BLaER1 (cell line): ENCODE measurements around the gene ADAM12.

ENCODE experiments used
- H3K27ac ChIP-seq: shearing (Covaris generic); formaldehyde crosslinking; 2 replicates; pipeline ENCODE4 v1.8.1; 2022
- H3K27me3 ChIP-seq: shearing (Covaris generic); formaldehyde crosslinking; 2 replicates; pipeline ENCODE4 v1.8.1; 2022
- H3K36me3 ChIP-seq: shearing (Covaris generic); formaldehyde crosslinking; 2 replicates; pipeline ENCODE4 v1.8.1; 2022
- H3K4me1 ChIP-seq: shearing (Covaris generic); formaldehyde crosslinking; 2 replicates; pipeline ENCODE4 v1.8.1; 2022
- H3K4me2 ChIP-seq: shearing (Covaris generic); formaldehyde crosslinking; 2 replicates; pipeline ENCODE4 v1.8.1; 2022
- H3K4me3 ChIP-seq: shearing (Covaris generic); formaldehyde crosslinking; 2 replicates; pipeline ENCODE4 v1.8.1; 2022
- H3K9ac ChIP-seq: shearing (Covaris generic); formaldehyde crosslinking; 2 replicates; pipeline ENCODE4 v1.8.1; 2022
- H3K9me3 ChIP-seq: shearing (Covaris generic); formaldehyde crosslinking; 2 replicates; pipeline ENCODE4 v1.8.1; 2022
- H4K20me1 ChIP-seq: shearing (Covaris generic); formaldehyde crosslinking; 2 replicates; pipeline ENCODE4 v1.8.1; 2022
- Cebpa-rat ChIP-seq: shearing (Covaris generic); IDR thresholded peaks from 2 replicates; pipeline ENCODE4 v1.8.1; 2022

ADAM12 gene

GRCh38 chr10:126207851-126208250 lies 180.4 kb downstream of the ADAM12 start:
- H3K9me3 ChIP-seq = no peaks in the 10 kb centered on the region
- no peaks in the 10 kb centered on the region for H3K4me1 ChIP-seq
- no peak for TF ChIP-seq Cebpa-rat
- H3K27ac ChIP-seq = no peak overlapping the region
- no peaks in the 10 kb centered on the region for H3K27me3 ChIP-seq
- no peak overlapping the region for H3K4me3 ChIP-seq
- H3K4me2 ChIP-seq = no peak overlapping the region
- H3K36me3 ChIP-seq = no peaks in the 10 kb centered on the region
- H4K20me1 ChIP-seq = no peaks in the 10 kb centered on the region
- H3K9ac ChIP-seq = no peak overlapping the region

GRCh38 chr10:126207313-126207771 lies 180.9 kb downstream of the ADAM12 start:
- H3K9me3 ChIP-seq = no peaks in the 10 kb centered on the region
- H3K27ac ChIP-seq = no peak overlapping the region
- H3K4me1 ChIP-seq = no peaks in the 10 kb centered on the region
- no peaks in the 10 kb centered on the region for H3K27me3 ChIP-seq
- H3K4me2 ChIP-seq = no peak overlapping the region
- no peak overlapping the region for H3K9ac ChIP-seq
- no peaks in the 10 kb centered on the region for H4K20me1 ChIP-seq
- no peak overlapping the region for H3K4me3 ChIP-seq
- TF ChIP-seq Cebpa-rat = no peak
- H3K36me3 ChIP-seq = no peaks in the 10 kb centered on the region

DNA sequence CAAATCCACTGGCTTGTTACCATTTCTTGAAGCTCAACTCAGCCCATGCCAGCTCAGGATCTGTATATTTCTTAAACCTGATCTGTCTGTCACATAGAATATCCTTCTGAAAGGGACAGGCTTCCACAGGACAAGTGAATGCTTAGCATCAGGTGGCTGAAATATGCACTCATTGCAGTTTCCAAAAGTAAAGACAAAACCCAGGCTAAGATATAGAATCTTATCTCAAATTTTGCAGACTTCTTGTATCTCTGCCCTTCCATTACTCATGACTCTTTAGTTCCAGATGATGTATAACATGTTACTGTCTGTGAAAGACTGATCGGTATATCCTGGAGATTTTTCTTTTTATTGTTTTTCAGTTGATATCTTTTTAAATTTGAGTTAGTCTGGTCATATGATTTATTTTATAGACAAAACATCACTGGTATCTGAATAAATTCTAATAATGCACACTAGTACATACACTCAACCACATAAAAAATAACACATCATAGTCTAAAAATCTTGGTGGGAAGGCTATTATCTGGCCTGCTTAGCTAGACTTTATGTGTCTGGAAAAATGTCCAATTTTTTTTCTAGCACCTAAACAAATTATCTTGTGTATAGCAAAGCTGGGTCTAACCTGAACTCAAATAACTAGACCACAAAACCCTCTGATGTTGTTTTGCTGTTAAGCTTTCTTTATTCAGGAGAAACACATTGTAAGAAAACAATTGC lies 182.6 kb downstream of the ADAM12 start:
- no peaks in the 10 kb centered on the region for H4K20me1 ChIP-seq
- no peak overlapping the region for H3K9ac ChIP-seq
- TF ChIP-seq Cebpa-rat = no peak
- H3K4me3 ChIP-seq = no peak overlapping the region
- no peak overlapping the region for H3K27ac ChIP-seq
- no peaks in the 10 kb centered on the region for H3K27me3 ChIP-seq
- no peaks in the 10 kb centered on the region for H3K4me1 ChIP-seq
- no peak overlapping the region for H3K4me2 ChIP-seq
- no peaks in the 10 kb centered on the region for H3K36me3 ChIP-seq
- H3K9me3 ChIP-seq = no peaks in the 10 kb centered on the region

DNA sequence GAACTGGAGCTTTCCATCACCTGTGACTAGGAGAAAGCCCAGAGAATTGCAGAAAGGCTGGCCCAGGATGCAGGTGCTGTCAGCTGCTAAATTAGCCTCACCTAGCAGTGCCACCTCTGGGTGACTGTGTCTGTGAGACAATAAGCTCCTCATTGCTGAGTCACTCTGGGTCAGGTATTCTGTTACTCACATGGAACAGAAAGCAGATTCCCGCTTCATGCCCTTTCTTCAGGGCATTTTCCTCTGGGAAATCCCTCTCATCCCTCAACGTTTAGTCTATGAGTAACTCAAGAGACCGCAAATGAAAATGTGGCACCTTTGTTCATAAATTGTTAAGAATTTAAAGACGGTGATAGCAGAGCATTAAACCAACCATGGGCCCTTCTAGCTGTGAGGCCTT lies 184.0 kb downstream of the ADAM12 start:
- Histone ChIP-seq H3K27ac (no peak overlapping the region), H3K9me3 (no peaks in the 10 kb centered on the region), H3K27me3 (no peaks in the 10 kb centered on the region), H3K9ac (no peak overlapping the region), H3K4me3 (no peak overlapping the region), H3K4me1 (no peaks in the 10 kb centered on the region), H3K4me2 (no peak overlapping the region), H3K36me3 (no peaks in the 10 kb centered on the region), H4K20me1 (no peaks in the 10 kb centered on the region)
- TF ChIP-seq Cebpa-rat = no peak

GRCh38 chr10:126203746-126204145 lies 184.5 kb downstream of the ADAM12 start:
- H3K4me3 ChIP-seq = no peak overlapping the region
- no peaks in the 10 kb centered on the region for H3K9me3 ChIP-seq
- H3K27ac ChIP-seq = no peak overlapping the region
- no peak for TF ChIP-seq Cebpa-rat
- no peak overlapping the region for H3K9ac ChIP-seq
- no peaks in the 10 kb centered on the region for H3K36me3 ChIP-seq
- no peak overlapping the region for H3K4me2 ChIP-seq
- no peaks in the 10 kb centered on the region for H4K20me1 ChIP-seq
- H3K4me1 ChIP-seq = no peaks in the 10 kb centered on the region
- H3K27me3 ChIP-seq = no peaks in the 10 kb centered on the region

- Histone ChIP-seq H3K4me2 (no peak overlapping the region), H3K4me3 (no peak overlapping the region), H3K27ac (no peak overlapping the region), H3K36me3 (no peaks in the 10 kb centered on the region), H4K20me1 (no peaks in the 10 kb centered on the region), H3K9ac (no peak overlapping the region), H3K27me3 (no peaks in the 10 kb centered on the region), H3K9me3 (no peaks in the 10 kb centered on the region), H3K4me1 (no peaks in the 10 kb centered on the region)
- no peak for TF ChIP-seq Cebpa-rat
Measured at GRCh38 chr10:126201603-126202002, 186.7 kb downstream of the ADAM12 start.

GRCh38 chr10:126199221-126199998 lies 188.9 kb downstream of the ADAM12 start:
- H3K4me1 ChIP-seq = no peaks in the 10 kb centered on the region

DNA sequence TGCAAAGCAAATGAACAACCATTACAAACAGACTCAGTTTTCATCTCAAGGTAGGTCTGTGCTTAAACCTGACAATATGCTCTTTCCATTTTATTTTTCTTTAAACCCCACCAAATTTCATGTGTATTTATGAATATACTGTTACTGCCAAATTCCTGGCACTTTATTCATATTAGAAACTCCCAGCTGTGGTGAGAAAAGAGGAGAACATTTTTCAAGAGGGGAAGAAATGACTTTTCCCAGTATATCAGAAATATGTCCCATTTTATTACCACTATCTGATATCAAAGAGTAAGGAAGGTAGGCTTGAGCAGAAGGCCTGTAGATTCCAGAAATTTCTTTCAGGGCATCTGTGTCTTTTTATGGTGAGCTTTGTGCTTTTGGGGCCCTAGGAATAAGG lies 189.6 kb downstream of the ADAM12 start:
- no peak overlapping the region for H3K4me2 ChIP-seq
- no peak for TF ChIP-seq Cebpa-rat
- no peaks in the 10 kb centered on the region for H3K4me1 ChIP-seq
- H3K9me3 ChIP-seq = no peaks in the 10 kb centered on the region
- H3K27me3 ChIP-seq = no peaks in the 10 kb centered on the region
- no peak overlapping the region for H3K4me3 ChIP-seq
- no peaks in the 10 kb centered on the region for H4K20me1 ChIP-seq
- no peak overlapping the region for H3K27ac ChIP-seq
- no peaks in the 10 kb centered on the region for H3K36me3 ChIP-seq
- H3K9ac ChIP-seq = no peak overlapping the region

More at GRCh38 chr10:126199221-126199998, 188.9 kb downstream of the ADAM12 start:
- no peak overlapping the region for H3K4me3 ChIP-seq
- no peaks in the 10 kb centered on the region for H3K27me3 ChIP-seq
- no peak overlapping the region for H3K27ac ChIP-seq
- H4K20me1 ChIP-seq = no peaks in the 10 kb centered on the region
- no peak overlapping the region for H3K4me2 ChIP-seq
- no peak for TF ChIP-seq Cebpa-rat
- H3K9me3 ChIP-seq = no peaks in the 10 kb centered on the region
- no peak overlapping the region for H3K9ac ChIP-seq
- H3K36me3 ChIP-seq = no peaks in the 10 kb centered on the region

DNA sequence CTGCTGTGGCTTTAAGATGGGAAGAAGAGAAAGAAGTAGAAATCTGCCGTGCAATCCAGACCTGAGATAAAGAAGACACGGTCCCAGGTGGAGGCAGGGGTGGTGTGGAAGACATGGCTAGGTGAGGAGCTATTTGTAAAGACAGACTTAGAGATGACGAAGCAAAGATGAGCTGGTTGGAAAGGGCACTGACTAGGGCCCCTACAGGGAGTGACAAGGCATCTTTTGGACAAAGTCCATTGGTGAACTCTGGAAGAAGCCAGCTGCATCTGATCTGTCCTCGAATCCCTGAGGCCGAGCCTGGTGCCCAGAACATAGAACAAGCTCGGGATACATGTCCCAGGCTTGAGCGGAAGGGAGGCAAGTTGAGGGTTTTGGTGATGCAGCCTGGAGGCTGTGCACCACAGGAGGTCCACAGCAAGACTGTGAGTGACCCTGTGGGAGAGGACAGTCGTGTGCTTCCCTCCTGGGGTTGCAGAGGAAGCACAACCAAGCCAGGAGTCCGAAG lies 191.2 kb downstream of the ADAM12 start:
- H4K20me1 ChIP-seq = no peaks in the 10 kb centered on the region
- H3K9me3 ChIP-seq = peaks cover 2% of the 10 kb centered on the region; the same call in 1 of the 2 replicates
- TF ChIP-seq Cebpa-rat = no peak
- no peaks in the 10 kb centered on the region for H3K36me3 ChIP-seq
- no peak overlapping the region for H3K4me2 ChIP-seq
- no peak overlapping the region for H3K27ac ChIP-seq
- no peak overlapping the region for H3K4me3 ChIP-seq
- H3K9ac ChIP-seq = no peak overlapping the region
- no peaks in the 10 kb centered on the region for H3K4me1 ChIP-seq
- H3K27me3 ChIP-seq = no peaks in the 10 kb centered on the region

GRCh38 chr10:126196281-126196680 lies 192.0 kb downstream of the ADAM12 start:
- Histone ChIP-seq H3K27ac (no peak overlapping the region), H3K9ac (no peak overlapping the region), H3K4me3 (no peak overlapping the region), H3K4me2 (no peak overlapping the region), H3K4me1 (no peaks in the 10 kb centered on the region), H3K9me3 (peaks cover 11% of the 10 kb centered on the region), H4K20me1 (no peaks in the 10 kb centered on the region), H3K27me3 (no peaks in the 10 kb centered on the region), H3K36me3 (no peaks in the 10 kb centered on the region)
- no peak for TF ChIP-seq Cebpa-rat
